ENCODE data around the gene KLHDC8A.
A peak's percentile ranks its signal among the peaks of the same experiment; 100 is the strongest.

The KLHDC8A gene

GRCh38 chr1:205343431-205344065, 13.2 kb downstream of the KLHDC8A start:
- no peak for DNase-seq

GRCh38 chr1:205342986-205343385, 13.7 kb downstream of the KLHDC8A start:
- DNase-seq = no peak

- DNase-seq = no peak
Measured at GRCh38 chr1:205340676-205341075, 16.0 kb downstream of the KLHDC8A start.

GRCh38 chr1:205339717-205340116, 17.0 kb downstream of the KLHDC8A start:
- peak; percentile 57 for DNase-seq

GRCh38 chr1:205339197-205339702, 17.5 kb downstream of the KLHDC8A start:
- no peak for DNase-seq

- DNase-seq = no peak
Measured at GRCh38 chr1:205338011-205338410, 18.7 kb downstream of the KLHDC8A start.

- DNase-seq = no peak
Measured at GRCh38 chr1:205337481-205337880, 19.2 kb downstream of the KLHDC8A start.

GRCh38 chr1:205335692-205336091, 21.0 kb downstream of the KLHDC8A start:
- peak; percentile 85 for DNase-seq

GRCh38 chr1:205332015-205332791, 24.5 kb downstream of the KLHDC8A start:
- DNase-seq = no peak

- DNase-seq = no peak
Measured at GRCh38 chr1:205330150-205330549, 26.6 kb downstream of the KLHDC8A start.

- DNase-seq = no peak
Measured at GRCh38 chr1:205329719-205330118, 27.0 kb downstream of the KLHDC8A start.

GRCh38 chr1:205328476-205328875, 28.2 kb downstream of the KLHDC8A start:
- DNase-seq = no peak

GRCh38 chr1:205326812-205327466, 29.8 kb downstream of the KLHDC8A start:
- DNase-seq = no peak

- DNase-seq = peak; percentile 62
Measured at GRCh38 chr1:205325334-205325884, 31.3 kb downstream of the KLHDC8A start.

- no peak for DNase-seq
Measured at GRCh38 chr1:205324781-205325180, 31.9 kb downstream of the KLHDC8A start.

- DNase-seq = no peak
Measured at GRCh38 chr1:205323794-205324193, 32.9 kb downstream of the KLHDC8A start.

GRCh38 chr1:205321959-205322283, 34.8 kb downstream of the KLHDC8A start:
- DNase-seq = no peak

- DNase-seq = peak; percentile 75
Measured at GRCh38 chr1:205321162-205321958, 35.4 kb downstream of the KLHDC8A start, which contains the start of gene NUAK2. TSS of gene NUAK2 (minus strand) at chr1:205321745. CDS start at chr1:205321628, 117 bp downstream.

GRCh38 chr1:205319081-205320018, 37.4 kb downstream of the KLHDC8A start:
- peak; percentile 35 for DNase-seq

- DNase-seq = no peak
Measured at GRCh38 chr1:205318231-205318991, 38.3 kb downstream of the KLHDC8A start.
